Measurements from ENCODE around the gene UST. TPM values are rescaled to one million over a fixed set of nuclear protein-coding genes. Genes with fewer than 3 reads are reported as not detected.
"Not testable (repeated sequence)": the region's sequence is repeated elsewhere in the genome, so short reads cannot be mapped to it uniquely, and the experiment has no call there.

Gene UST
- total RNA-seq, 1 experiment from 2014 or later = 4.9 TPM

- DNase-seq (ENCODE audit: low read depth) = no peak
These were observed 146.2 kb downstream of the UST start for GRCh38 chr6:148893073-148893472.

- no peak for DNase-seq (ENCODE audit: low read depth)
These were observed 146.7 kb downstream of the UST start for GRCh38 chr6:148893481-148893880.

DNA sequence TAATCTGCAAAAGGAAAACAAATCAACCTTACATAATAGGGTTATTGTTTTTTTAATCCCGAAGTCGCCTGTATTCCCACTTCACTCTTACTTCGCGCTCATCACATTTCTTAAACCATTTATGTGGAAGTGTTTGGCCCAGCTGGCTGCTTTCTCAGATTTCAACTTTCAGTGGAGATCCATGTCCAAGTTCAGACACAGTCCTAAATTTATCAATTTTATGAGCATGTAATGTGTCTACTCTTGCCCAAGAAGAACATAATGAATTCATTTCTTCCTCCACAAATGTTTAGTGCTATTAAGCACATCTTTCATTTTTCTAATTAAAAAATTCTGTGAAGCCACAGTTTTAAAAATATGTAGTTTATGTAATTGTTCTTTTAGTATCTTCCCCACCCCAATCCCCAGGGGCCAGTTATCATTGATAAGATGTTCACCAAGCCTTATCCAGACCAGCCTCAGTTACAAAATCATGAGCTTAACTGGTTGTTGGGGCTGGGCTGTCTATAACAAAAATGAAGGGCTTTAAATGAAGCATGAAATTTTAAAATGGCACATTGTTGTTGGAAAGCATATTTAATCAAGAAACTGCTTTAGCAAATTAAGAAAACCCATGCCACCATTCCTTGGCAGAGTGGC is 151.7 kb downstream of the UST start:
- DNase-seq (ENCODE audit: low read depth) = no peak

DNA sequence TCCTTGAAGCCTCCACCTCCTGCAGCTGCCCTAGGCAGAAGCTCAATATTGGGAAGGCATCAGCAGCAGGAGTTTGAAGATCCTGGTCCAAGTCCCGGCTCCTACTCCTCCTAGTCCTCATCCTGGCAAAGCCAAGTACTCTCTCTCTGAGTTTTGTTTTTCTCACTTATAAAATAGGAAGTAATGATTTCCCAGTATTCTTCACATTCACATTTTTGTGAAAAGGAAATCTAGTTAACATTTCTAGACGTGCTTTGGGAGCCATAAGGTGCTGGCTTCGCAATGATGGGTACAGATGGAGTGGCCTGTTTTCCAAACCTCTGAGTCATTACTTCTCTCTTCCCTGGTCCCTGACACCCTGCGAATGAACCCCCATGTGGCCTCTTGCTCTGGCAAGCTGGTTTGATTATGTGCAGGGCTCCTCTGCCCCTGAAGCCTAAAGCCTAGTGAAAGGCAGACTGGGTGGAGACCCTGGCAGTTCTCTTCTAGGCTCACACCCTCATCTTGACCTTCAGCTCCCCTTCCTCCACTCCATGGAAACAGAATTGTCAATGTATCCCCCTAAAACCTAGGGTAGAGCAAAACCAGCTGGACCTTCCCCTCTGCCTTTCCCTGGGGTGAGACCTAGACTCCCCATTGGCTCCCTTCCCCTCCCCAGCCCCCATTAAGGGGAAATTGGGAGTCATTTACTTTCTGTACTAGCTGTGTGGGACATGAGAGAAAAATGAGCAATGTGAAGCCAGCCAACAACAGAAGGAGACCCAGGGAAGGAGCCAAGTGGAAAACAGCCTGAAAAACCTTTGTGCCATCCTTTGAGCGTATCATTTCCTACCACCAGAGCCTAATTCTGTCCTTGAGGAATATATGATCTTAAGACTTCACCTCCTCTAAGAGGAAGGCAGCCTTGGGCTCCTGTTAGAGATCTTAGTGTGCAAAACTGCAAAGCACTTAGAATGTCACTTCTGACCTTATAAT is 158.4 kb downstream of the UST start:
- no peak for DNase-seq (ENCODE audit: low read depth)

DNA sequence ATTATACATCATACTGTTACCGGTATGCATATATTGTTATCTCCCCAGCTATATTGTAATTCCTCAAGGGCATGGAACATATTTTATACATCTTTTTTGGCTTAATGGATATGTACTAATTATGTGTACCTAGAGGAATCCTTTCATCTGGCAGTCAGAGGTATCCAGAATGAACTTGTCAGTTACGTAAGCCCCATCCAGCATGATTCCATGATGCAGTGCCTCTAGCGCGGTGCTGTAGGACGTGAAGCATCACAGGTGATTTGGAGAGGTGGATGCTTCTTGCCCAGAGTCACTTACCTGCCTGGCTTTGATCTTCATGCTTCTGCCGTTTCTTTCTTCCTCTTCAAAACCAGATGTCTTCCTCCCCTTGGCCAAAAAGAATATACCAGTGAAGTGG is 159.1 kb downstream of the UST start:
- DNase-seq (ENCODE audit: low read depth) = no peak

GRCh38 chr6:148906386-148906785 is 159.6 kb downstream of the UST start:
- DNase-seq (ENCODE audit: low read depth) = no peak

DNA sequence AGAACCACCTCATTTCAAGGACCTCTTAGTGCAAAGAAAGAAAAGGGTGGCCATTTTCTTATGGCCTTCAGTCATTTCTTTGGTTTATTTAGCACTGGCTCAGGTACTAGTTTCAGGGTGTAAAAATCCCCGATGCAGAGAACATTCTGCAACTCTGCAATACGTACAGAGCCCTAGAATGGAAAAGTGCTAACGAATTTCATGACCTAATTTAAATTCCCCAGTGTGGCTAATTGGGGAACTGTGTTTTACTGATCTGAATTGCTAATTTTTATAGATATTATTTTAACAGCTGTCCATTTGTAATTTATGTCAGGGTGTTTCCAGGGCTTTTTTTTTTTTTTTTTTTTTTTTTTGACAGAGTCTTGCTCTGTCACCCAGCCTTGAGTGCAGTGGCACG is 160.7 kb downstream of the UST start:
- DNase-seq (ENCODE audit: low read depth) = no peak

DNA sequence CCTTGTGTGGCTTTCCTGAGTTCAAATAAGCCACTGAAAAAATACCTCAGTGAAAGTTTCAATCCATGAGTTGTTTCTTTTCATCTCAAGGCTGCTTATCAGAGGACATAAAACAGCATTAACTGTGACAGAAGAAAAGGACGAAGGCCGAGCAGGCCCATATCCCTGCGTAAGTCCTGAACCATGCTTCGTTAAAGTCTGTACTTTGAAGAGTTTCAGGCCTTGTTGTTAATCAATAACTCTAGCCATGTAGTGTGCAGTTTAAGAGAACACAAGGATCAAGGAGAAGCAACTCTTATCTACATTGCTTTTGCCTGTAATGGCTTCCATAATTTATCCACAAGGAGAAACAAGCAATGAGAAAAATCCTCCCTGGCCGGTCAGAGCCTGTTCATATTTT is 165.4 kb downstream of the UST start:
- DNase-seq (ENCODE audit: low read depth) = no peak

DNA sequence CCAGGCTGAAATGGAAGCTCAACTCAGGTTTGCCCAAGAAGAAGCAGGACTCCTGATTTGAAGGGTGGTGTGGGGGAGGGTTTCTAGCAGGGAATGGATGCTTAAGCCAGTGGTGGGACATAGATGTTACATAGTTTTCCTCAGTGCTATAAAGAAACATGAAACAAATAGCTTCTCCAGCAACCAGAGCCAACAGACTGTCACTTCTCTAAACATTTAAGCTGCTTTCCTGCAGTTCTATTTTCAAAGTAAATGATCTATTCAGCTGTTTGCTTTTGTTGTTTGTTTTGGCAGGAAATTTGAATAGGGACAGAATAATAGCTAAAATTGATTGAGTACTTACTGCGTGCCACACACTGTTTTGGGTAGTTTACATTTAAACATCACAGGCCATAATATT is 169.0 kb downstream of the UST start:
- no peak for DNase-seq (ENCODE audit: low read depth)

DNA sequence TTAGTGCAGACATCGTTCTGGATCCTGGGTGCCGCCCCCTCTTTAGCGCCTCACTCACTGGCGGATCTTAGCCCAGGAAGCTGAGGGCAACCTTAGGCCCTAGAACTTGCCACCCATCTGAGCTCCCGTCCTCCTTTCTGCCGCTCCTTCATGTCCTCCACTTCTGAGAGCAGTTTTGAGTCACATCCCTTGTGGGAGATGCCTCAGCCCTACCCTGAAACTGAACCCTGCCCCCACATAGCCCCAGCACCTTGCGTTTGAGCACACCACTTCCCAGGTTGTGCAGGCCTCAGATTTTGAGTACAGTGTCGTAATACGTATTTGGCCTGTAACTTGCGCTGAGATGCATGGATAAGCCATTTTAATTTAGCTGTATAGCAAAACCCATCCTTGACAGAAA is 169.7 kb downstream of the UST start:
- DNase-seq (ENCODE audit: low read depth) = not testable (repeated sequence)

- no peak for DNase-seq (ENCODE audit: low read depth)
These were observed 177.6 kb downstream of the UST start for GRCh38 chr6:148924226-148925012.

DNA sequence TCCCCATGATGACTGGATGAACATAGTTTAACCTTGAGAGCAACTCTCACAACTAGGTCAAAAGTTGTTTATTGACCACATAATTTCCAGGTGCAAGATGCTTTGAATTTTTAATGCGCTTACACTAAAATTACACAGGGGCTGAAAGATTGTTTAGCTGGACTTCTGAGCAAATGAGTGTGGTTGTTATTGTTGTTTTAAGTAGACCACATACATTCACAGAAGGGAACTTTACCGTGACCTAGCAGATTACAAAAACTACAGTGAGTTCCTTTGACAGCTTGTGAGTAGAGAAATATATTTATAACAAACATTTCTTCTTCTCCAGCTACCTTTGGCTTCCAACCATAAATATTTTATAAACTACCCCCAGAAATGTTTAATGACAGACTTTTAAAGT is 178.9 kb downstream of the UST start:
- DNase-seq (ENCODE audit: low read depth) = no peak

- no peak for DNase-seq (ENCODE audit: low read depth)
These were observed 179.6 kb downstream of the UST start for GRCh38 chr6:148926478-148926877.

GRCh38 chr6:148927586-148927985 is 180.8 kb downstream of the UST start:
- no peak for DNase-seq (ENCODE audit: low read depth)

DNA sequence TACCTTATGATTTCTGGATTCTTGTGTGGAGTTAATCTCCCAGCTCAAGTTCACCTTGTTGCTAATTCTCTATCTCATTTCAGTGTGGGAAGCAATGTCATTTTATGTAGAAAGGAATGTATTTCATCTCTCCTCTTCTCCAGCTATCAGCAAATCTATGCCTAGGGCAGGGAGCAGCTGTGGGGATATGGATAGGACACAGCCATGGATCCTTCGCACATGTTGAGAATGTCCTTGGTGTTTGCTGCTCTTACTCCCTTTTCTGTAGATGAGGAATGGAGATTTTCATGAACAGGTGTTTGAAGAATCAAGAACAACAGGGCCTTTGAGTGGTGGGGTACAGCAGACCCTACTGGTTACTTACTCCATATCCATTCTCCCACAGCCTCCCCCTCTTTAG is 182.0 kb downstream of the UST start:
- DNase-seq (ENCODE audit: low read depth) = no peak

DNA sequence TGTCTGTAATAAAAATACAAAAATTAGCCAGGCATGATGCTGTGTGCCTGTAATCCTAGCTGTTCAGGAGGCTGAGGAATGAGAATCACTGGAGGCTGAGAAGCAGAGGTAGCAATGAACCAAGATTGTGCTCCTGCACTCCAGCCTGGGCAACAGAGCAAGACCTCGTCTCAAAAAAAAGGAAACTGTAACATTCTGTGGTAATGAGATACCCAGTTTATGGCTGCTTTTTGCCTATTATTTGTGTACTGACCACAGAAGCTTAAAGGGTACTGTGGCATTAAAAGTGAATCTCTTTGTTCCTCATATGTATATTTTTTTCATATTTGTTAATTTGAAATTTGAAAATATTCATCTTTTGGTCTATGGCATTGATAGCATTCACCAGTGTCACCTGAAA is 185.4 kb downstream of the UST start:
- no peak for DNase-seq (ENCODE audit: low read depth)

DNA sequence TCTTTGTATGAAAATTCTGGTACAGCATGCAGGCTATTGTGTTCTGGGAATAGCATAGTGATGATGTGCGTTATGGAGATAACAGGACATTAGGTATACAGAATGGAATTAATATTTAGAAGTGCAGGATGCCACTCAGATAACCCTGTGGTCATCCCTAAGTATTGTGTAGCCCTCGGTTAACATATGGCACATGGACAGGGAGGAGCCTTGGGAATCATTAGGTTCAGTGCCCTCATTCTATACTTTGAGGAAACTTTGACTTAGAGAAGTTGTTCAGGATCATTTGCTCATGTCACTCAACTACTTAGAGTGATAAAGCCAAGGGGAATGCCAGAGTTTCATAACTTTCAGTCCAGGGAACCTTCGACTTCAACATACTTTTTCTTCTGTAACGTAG is 185.9 kb downstream of the UST start:
- DNase-seq (ENCODE audit: low read depth) = peak; percentile 80

DNA sequence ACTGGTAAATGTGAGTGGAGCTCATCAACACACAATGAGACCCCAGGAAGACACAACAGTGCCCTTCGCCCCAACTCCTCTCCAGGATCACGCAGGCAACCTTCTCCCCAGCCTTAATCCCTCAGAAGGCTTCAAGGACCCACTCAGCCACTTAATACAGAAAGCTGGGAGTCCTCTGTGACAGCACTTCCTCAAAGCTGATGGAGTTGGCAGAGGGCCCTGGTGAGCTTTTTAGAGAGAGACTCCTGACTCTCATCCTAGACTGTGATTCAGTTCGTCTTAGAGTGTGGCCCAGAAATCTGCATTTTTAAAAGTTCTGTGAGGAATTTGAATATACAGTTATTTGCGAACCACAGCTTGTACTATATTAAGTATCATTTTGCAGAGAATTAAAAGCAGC is 187.7 kb downstream of the UST start:
- DNase-seq (ENCODE audit: low read depth) = peak; percentile 53

DNA sequence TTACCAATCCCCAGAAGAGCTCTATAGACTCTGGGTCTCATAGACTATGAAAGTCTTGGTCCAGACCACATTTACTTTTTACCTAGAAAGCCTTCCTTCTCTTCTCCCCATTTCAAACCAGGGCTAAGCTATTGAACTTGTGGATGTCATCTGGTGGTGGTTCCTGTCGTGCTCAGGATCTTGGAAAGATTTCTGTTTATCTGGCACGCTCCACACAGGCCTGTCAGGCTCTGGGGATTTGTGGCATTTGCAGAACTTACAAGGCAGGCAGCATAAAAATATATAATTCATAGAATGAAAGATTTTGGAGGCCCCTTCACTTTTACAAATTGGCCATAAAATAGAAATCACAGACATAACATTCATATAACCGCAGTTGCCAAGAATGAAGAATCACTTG is 188.1 kb downstream of the UST start:
- no peak for DNase-seq (ENCODE audit: low read depth)

GRCh38 chr6:148935705-148936435 is 189.0 kb downstream of the UST start:
- DNase-seq (ENCODE audit: low read depth) = peak; percentile 85

DNA sequence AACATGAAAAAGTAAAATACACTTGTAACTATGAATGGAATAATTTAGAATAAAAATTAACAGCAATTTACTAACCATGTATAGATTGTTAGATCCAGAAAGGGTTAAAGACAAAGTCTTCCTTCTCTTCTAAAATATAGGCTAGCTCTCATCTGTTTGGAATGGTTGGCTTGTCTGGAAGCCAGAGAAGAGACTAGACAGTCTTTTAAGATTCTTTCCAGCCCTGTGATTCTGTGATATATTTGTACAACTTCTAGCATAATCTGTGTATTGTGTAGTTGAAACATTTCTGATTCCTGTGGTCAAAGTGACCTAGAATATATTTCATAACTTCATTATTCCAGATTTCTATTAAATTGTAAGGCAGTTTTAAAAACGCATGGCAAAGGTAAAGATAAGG is 196.6 kb downstream of the UST start:
- DNase-seq (ENCODE audit: low read depth) = no peak

DNA sequence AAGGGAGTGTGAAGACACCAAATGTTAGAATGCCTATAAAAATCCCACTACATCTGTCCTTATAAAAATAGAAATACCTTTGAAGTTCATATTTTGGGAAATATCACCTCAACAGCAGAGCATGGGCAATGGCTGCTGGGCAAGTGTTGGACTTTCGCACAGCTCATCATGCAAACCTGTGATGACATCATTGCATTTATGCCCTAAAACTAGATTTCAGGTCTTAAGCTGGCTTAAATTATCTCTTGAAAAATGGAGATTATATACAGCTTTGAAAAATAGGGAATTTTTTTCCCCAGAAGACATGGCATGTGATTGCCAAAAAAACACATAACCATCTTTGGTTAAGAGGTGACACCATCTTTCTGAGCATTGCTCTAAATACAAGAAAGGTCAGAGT is 197.8 kb downstream of the UST start:
- DNase-seq (ENCODE audit: low read depth) = no peak

All from LHCN-M2 (cell line).